GM18519 (cell line): ENCODE data around the gene PDE4DIP.
"Not testable (repeated sequence)": the region's sequence is repeated elsewhere in the genome, so short reads cannot be mapped to it uniquely, and the experiment has no call there.

Experiments
- ATAC-seq: cut with Tn5 transposase; IDR thresholded peaks from one replicate; pipeline ENCODE4 v1.9.1; 2021; ENCODE audit warnings: mild to moderate bottlenecking, moderate library complexity; ENCODE audit not compliant: unreplicated experiment, low FRiP score

The PDE4DIP gene

DNA sequence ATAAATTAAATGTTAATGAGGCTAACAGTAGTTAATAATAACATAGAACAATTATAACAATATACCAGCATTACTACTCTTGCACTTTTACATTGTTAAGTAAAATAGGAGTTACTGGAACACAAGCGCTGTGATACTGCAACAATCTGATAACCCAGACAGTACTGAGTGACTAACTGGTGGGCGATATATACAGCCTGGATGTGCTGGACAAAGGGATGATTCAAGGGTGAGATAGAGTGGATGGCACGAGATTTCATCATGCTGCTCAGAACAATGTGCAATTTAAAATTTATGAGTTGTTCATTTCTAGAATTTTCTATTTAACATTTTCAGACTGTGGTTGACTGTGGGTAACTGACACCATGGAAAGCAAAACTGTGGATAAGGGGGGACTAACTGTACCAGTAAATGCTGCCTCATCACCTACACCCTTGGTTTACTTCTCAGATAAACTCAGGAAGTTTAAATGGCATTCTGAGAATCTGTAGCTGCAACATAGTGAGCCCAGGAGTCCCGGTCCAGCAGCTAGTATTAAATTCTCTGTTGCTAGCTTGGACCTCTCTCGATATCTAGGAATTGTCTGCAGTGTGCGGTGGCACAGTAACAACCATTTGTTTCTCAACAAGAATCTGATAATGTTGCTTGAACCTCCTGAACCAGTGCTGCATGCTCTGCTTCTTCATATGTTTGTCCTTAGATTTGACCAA, 24.9 kb downstream of the PDE4DIP start:
- not testable (repeated sequence) for ATAC-seq

- not testable (repeated sequence) for ATAC-seq
Measured at GRCh38 chr1:148869634-148869961, 25.4 kb downstream of the PDE4DIP start.

DNA sequence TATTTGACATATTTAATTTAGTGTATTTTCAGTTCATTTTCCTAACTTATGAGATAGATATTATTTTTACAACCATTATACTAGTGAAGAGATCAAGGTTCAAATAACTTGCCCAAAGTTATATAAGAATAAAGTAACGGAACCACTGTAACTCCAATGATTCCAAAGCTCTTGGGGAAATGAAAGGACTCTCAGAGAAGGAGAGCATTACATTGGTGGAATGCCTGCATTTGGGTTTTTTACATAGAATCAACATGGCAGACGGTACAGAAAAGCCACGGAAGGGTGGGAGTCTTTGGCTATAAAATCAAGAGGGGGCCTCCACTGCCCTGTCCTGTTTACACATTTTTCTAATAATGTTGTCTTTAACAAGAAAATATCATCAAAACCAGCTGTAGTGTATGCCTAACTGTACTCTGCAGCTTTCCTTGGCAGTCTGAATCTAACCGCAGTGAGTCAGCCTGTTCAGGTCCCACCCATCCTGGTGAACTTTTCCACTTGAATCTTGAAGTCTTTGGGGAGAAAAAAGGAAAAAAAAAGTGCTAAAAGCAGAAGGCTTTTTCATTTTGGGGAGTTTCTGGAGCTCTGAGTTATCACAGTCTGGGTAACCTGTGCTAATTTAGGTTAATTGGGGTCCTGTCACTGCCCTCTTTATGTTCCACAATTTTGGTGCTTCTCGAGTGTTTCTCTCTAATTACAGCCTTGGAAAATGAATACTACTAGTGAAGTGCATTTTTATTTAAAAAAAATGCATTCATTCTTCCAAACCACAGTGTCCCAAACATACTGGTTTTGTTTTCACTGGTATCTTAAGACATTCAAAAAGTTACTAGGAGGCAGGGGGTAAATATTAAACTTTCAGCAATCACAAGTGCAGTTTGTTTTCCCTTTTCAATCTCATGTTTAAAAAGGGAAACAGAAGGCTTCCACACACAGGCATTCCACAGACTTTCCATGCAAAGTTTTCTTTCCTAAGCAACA, 30.5 kb downstream of the PDE4DIP start:
- not testable (repeated sequence) for ATAC-seq

DNA sequence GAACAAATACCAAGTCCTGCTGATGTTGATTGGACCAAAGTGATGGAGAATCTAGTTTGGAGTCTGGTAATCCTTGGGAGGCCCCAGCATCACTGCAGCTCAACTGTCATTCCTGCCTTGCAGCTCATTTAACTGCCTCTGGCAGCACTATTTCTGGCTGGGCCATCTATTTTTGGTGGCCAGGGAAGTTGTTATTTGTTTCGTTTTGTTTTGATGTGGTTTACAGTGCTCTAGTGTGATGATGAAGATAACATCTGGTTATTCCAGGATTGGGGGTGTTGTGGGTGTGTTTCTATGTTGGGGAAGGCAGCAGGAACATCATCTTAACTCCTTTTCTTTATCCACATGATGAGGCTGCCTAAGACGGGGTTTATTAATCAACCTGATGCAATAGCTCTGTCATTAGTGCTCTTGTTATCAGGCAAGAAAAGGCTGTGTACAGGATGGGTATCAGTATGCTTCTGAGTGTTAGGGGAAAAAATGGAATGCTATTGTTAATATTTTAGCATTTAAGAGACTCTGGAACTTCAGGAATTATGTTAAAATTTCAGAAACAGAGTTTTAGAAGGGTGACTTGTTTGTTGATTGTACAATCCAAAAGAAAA, 35.7 kb downstream of the PDE4DIP start:
- not testable (repeated sequence) for ATAC-seq

GRCh38 chr1:148881261-148881660, 37.0 kb downstream of the PDE4DIP start:
- not testable (repeated sequence) for ATAC-seq

- not testable (repeated sequence) for ATAC-seq
Measured at GRCh38 chr1:148885219-148885618, 41.0 kb downstream of the PDE4DIP start.

- ATAC-seq, result not testable (repeated sequence)
Measured at GRCh38 chr1:148886293-148886692, 42.1 kb downstream of the PDE4DIP start.

- ATAC-seq, result not testable (repeated sequence)
Measured at GRCh38 chr1:148888597-148888996, 44.4 kb downstream of the PDE4DIP start.

DNA sequence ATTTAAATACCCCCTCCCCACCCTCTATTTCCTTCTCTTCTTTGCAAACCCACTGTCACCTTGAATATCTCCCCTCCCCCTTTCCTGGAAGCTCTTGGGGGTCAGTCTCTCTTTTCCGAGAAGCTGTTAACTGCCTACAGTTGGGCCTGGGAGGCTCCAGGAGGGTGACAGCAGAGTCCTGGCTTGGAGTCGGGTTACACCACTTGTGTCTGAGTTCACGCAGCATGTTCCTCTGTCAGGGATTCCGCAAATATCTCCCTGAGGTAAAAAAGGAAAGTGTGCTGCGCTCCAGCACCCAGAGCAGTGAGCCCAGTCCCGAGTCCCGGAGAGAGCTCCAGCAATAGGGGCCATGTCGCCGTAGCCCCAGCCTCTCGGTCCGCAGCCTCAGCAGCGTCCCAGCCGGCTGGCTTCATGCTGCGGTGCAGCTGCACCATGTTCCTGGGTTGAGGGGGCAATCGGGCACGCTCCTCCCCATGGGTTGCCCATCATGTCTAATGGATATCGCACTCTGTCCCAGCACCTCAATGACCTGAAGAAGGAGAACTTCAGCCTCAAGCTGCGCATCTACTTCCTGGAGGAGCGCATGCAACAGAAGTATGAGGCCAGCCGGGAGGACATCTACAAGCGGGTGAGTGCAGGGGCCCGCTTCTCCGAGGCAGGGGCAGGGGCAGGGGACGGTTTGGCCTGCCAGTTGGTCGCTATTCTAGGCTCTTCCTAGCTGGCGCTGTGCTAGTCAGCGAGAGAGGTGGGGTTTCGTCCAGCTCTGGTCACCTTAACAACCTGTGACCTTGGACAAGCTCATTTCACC, 45.2 kb downstream of the PDE4DIP start:
- ATAC-seq, result not testable (repeated sequence)

DNA sequence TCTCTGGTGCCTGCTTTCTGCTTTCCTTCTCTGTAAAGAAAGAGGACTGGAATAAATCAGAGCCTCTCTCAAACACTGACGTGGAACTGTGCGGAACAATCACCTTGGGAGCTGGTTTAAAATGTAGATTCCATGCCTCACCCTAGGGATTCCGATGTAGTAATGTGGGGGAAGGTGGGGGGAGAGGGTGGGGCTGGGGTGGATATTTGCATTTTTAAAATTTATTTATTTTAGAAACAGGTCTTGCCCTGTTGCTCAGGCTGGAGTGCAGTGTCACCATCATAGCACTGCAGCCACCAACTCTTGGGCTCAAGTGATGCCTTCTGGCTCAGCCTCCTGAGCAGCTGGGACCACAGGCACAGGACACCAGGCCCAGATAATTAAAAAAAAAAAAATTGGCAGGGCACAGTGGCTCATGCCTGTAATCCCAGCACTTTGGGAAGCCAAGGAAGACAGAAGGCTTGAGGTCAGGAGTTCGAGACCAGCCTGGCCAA, 45.9 kb downstream of the PDE4DIP start:
- not testable (repeated sequence) for ATAC-seq

- ATAC-seq, result not testable (repeated sequence)
Measured at GRCh38 chr1:148894360-148895352, 50.4 kb downstream of the PDE4DIP start.

GRCh38 chr1:148900026-148900425, 55.8 kb downstream of the PDE4DIP start:
- not testable (repeated sequence) for ATAC-seq

DNA sequence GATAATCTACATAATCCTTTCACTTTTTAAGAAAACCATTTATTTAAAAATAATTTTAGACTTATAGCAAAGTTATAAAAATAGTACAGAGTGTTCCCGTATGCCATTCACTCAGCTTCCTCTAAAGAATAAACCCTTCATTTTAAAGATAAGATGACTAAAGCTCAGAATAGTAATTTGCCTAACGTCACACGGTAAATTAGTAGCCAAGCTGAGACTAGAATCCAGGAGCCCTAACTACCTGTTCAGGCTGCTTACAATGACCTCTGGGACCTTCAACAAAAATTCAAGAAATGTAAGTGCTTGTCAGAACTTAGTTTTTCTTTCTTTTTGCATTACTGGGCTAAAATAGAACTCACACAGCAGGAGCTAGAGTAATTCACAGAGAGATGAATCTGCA, 56.5 kb downstream of the PDE4DIP start:
- ATAC-seq, result not testable (repeated sequence)

- not testable (repeated sequence) for ATAC-seq
Measured at GRCh38 chr1:148901150-148901952, 57.1 kb downstream of the PDE4DIP start.

GRCh38 chr1:148901953-148902341, 57.7 kb downstream of the PDE4DIP start:
- ATAC-seq, result not testable (repeated sequence)

DNA sequence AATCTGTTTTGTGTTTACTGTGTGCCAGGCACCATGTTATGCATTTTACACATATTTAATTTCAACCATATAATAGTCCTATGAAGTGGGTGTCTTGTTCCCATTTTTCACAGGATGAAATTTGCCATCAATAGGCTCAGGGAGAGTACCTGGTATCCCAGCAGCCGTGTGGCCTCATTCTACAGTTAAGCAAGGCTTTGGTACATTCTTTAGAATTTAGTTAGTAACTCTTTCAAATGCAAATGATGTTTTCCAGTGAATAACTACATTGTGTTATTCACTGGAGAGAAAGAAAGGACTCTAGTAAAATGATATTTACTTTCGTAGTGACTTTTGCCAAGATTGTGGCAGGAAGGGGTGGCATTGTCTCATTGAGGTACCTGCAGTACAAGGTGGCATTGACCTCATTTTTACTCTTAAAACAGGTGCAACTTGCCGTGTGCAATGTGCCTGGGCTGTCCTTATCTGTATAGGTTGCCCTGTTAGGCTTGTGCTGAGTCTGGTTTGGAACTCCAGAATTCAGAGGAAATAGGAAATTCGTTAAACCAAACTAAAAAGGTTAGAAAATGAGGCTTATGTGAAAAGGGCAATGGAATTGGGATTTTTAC, 65.1 kb downstream of the PDE4DIP start:
- ATAC-seq, result not testable (repeated sequence)

DNA sequence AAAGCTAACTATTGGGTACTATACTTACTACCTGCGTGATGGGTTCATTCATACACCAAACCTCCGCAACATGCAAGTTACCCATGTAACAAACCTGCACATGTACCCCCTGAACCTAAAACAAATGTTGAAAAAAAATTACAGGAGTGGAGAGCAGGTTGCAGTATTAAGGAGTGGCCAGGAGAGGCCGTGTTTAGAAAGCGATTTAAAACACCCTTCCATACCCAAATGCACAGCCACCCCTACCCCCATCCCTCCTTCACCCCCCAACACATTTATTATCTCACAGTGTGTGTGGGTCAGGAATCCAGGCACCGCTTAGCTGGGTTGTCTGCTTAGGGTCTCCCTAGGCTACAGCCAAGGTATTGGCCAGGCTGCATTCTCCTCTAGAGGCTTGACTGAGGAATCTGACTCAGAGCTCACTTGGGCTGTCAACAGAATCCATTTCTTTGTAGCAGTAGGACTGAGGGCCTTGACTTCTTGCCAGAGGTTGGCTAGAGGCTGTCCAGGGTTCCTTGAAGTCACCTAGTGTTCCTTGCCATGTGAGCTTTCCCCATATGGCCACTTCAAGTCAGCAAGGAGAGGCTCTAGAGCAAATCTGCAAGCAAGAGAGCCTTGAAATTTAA, 67.2 kb downstream of the PDE4DIP start:
- ATAC-seq, result not testable (repeated sequence)
